ENCODE results near the gene MLXIP.

The MLXIP gene

GRCh38 chr12:122080149-122081082, 1.9 kb downstream of the MLXIP start:
- Histone ChIP-seq H3K36me3 (no peaks in the 10 kb centered on the region), H3K27me3 (ENCODE audit: insufficient read depth, low read depth, severe bottlenecking) (peaks cover 26% of the 10 kb centered on the region), H3K27ac (no peak overlapping the region), H3K9me3 (ENCODE audit: severe bottlenecking) (no peaks in the 10 kb centered on the region), H3K4me3 (ENCODE audit: low read depth, low read length) (no peak overlapping the region)
- TF ChIP-seq, protein P1, sequence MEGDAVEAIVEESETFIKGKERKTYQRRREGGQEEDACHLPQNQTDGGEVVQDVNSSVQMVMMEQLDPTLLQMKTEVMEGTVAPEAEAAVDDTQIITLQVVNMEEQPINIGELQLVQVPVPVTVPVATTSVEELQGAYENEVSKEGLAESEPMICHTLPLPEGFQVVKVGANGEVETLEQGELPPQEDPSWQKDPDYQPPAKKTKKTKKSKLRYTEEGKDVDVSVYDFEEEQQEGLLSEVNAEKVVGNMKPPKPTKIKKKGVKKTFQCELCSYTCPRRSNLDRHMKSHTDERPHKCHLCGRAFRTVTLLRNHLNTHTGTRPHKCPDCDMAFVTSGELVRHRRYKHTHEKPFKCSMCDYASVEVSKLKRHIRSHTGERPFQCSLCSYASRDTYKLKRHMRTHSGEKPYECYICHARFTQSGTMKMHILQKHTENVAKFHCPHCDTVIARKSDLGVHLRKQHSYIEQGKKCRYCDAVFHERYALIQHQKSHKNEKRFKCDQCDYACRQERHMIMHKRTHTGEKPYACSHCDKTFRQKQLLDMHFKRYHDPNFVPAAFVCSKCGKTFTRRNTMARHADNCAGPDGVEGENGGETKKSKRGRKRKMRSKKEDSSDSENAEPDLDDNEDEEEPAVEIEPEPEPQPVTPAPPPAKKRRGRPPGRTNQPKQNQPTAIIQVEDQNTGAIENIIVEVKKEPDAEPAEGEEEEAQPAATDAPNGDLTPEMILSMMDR (IDR thresholded peaks at IDR 0.05; ENCODE audit: low read depth, low read length) = no peak
- DNase-seq = peak; percentile 54

- H3K36me3 ChIP-seq = no peaks in the 10 kb centered on the region
- H3K27me3 ChIP-seq (ENCODE audit: insufficient read depth, low read depth, severe bottlenecking) = peaks cover 26% of the 10 kb centered on the region
- no peak for DNase-seq
- TF ChIP-seq, protein P1 (IDR thresholded peaks at IDR 0.05; ENCODE audit: low read depth, low read length) = no peak
- no peaks in the 10 kb centered on the region for H3K9me3 ChIP-seq (ENCODE audit: severe bottlenecking)
- H3K4me3 ChIP-seq (ENCODE audit: low read depth, low read length) = no peak overlapping the region
- H3K27ac ChIP-seq = no peak overlapping the region
Measured at GRCh38 chr12:122081083-122081696, 2.6 kb downstream of the MLXIP start.

- no peak overlapping the region for H3K4me3 ChIP-seq (ENCODE audit: low read depth, low read length)
- no peaks in the 10 kb centered on the region for H3K36me3 ChIP-seq
- H3K9me3 ChIP-seq (ENCODE audit: severe bottlenecking) = no peaks in the 10 kb centered on the region
- TF ChIP-seq, protein P1 (IDR thresholded peaks at IDR 0.05; ENCODE audit: low read depth, low read length) = no peak
- no peak overlapping the region for H3K27ac ChIP-seq
- no peak for DNase-seq
- H3K27me3 ChIP-seq (ENCODE audit: insufficient read depth, low read depth, severe bottlenecking) = peaks cover 30% of the 10 kb centered on the region
Measured at GRCh38 chr12:122081697-122082221, 3.2 kb downstream of the MLXIP start.

DNA sequence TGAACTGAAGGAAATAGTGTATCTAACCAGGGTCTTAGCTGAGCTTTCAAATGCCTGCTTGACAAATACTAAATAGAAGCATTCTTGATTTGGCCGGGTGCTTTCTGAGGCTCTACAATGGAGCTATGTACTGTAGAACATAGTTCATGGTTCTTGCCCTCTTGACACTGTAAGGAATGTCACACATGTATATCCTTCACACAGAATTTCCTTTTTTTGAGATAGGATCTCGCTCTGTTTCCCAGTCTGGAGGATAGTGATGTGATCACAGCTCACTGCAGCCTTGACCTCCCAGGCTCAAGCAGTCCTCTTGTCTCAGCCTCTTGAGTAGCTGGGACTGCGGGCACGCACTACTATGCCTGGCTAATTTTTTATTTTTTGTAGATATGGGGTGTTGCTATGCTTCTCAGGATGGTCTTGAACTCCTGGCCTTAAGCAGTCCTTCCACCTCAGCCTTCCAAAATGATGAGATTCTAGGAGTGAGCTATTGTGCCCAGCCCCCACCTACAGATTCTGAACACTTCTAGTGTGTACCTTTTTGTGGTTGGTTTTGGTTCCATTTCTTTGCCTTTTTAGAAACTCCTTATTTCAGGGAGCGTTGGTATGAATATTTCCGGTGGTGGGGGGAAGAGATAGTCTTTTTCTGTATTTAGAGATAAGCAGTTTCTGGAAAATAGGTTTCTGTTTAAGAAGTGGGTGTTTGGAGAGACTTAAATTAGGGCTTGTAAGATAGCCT, 4.2 kb downstream of the MLXIP start:
- DNase-seq = no peak
- H3K4me3 ChIP-seq (ENCODE audit: low read depth, low read length) = no peak overlapping the region

GRCh38 chr12:122084857-122085405, 6.4 kb downstream of the MLXIP start:
- Histone ChIP-seq H3K36me3 (no peaks in the 10 kb centered on the region; the same call in 1 of the 2 replicates), H3K4me3 (ENCODE audit: low read depth, low read length) (no peak overlapping the region), H3K27ac (no peak overlapping the region), H3K9me3 (ENCODE audit: severe bottlenecking) (no peaks in the 10 kb centered on the region), H3K27me3 (ENCODE audit: insufficient read depth, low read depth, severe bottlenecking) (peaks cover 23% of the 10 kb centered on the region)
- peak; percentile 91 for DNase-seq
- TF ChIP-seq, protein P1 (IDR thresholded peaks at IDR 0.05; ENCODE audit: low read depth, low read length) = no peak

More for the DNA sequence above, 4.2 kb downstream of the MLXIP start:
- Histone ChIP-seq H3K36me3 (no peaks in the 10 kb centered on the region), H3K9me3 (ENCODE audit: severe bottlenecking) (no peaks in the 10 kb centered on the region), H3K27ac (no peak overlapping the region), H3K27me3 (ENCODE audit: insufficient read depth, low read depth, severe bottlenecking) (peaks cover 33% of the 10 kb centered on the region)
- TF ChIP-seq, protein P1 (IDR thresholded peaks at IDR 0.05; ENCODE audit: low read depth, low read length) = no peak
